ENCODE data around the gene NR1I2.

NR1I2 gene

GRCh38 chr3:119779731-119780383 lies 2.0 kb upstream of the NR1I2 start:
- DNase-seq, result no peak

- DNase-seq, result no peak
Observed at GRCh38 chr3:119782460-119782859, 559 bp downstream of the NR1I2 start.

- no peak for DNase-seq
Observed at GRCh38 chr3:119783255-119783654, 1.4 kb downstream of the NR1I2 start.

DNA sequence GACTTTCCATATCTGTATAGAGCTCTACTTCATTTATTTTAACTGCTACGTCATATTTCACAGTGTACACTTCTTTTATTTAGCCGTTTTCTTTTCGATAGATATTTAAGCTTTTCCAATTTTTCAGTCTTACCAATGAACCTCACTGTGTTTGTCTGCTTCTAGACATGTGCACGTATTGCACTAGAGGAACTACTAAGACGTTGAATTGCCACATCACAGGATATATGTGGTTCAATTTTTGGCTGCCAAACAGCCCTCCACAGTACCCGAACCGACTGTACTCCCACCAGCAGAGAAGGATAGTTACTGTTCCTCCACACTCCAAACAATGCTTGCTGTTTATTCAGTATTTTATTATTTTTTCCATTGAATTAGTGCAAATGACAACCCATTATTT lies 2.0 kb downstream of the NR1I2 start:
- peak in 1 of 2 donors; percentile 17 for DNase-seq

GRCh38 chr3:119786409-119786808 lies 4.5 kb downstream of the NR1I2 start:
- no peak for DNase-seq

DNA sequence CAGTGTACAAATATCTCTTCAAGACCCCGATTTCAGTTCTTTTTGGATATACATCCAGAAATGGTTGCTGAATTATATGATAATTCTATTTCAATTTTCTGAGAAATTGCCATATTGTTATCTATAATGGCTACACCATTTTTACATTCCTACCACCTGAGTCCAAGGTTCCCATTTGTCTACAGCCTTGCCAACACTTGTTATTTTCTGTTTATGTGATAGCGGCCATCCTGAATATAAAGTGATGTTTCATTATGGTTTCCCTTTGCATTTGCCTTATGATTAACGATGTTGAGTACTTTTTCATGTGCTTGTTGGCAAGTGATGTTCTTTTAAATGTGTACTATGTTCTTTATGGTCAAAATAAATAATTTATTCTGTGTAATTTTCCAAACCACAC lies 8.5 kb downstream of the NR1I2 start:
- DNase-seq, result no peak

- DNase-seq, result no peak
Observed at GRCh38 chr3:119792270-119792669, 10.4 kb downstream of the NR1I2 start.

- no peak for DNase-seq
Observed at GRCh38 chr3:119794401-119794800, 12.5 kb downstream of the NR1I2 start.

DNA sequence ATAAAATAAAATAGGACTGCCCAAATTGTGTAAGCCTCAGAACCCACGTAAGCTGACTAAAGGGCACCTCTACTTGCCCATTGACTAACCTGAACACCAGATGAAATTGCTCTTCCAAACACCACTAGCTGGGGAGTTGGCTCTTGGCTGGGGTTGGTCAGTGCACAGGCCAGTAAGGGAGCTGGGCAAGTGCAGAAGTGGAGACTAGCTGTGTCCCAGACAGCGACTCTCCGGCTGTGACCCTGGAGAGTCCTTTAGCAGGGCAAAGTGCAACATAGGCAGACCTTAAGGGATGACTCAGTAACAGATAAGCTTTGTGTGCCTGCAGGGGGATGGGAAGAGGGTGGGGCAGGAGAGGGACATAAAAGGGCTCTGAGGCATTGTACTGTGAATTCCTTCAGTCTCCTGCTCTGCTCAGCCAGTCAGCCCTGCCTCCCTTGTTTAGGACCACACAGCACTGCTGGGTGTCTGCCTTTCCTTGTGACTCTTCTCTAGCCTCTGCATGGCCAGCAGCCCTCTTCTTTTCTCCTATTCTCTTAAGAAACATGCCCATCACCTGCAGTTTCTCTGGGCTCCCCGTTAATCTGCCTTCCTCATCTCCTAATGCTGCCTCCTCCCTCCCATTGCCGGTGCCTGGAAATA lies 13.2 kb downstream of the NR1I2 start:
- DNase-seq, result no peak

GRCh38 chr3:119795849-119796248 lies 13.9 kb downstream of the NR1I2 start:
- no peak for DNase-seq

DNA sequence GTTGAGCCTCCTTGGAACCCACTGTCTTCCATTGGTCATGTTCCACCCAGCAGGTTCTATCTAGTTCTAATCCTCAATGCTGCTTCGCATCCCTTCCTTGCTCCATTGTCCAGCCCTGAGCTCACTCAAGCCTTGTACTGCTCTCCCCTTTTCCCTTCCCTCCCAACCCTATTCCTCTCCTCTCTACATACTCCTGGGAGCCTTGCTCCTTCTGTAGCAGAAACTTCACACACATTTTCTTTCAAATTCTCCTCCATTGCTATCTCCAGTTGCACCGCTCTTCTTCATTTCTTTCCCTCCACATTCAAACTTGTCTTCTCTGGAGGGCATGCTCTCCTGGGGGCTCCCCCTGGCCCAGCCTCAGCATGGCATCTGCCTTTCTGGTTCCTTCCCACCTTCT lies 14.5 kb downstream of the NR1I2 start:
- no peak for DNase-seq

- no peak for DNase-seq
Observed at GRCh38 chr3:119796785-119797184, 14.9 kb downstream of the NR1I2 start.

DNA sequence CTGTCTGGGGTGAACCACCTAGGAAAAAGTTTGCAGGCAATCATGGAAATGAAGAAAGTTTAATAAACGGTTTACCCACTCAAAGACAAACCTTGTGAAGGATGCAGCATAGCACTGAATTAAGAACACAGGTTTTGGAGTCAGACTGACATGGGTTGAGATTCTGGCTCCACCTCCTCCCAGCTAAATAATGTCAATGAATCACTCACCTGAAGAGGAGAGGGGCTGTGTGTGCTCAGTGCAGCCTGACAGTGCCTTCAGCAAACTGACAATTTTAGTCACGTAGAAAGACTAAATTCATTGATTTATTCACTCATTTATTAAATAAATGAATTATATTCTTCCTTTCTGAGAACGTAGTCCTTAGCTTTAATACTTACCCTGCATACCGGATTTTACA lies 18.9 kb downstream of the NR1I2 start:
- DNase-seq, result no peak

GRCh38 chr3:119808244-119808643 lies 26.3 kb downstream of the NR1I2 start:
- DNase-seq, result no peak

DNA sequence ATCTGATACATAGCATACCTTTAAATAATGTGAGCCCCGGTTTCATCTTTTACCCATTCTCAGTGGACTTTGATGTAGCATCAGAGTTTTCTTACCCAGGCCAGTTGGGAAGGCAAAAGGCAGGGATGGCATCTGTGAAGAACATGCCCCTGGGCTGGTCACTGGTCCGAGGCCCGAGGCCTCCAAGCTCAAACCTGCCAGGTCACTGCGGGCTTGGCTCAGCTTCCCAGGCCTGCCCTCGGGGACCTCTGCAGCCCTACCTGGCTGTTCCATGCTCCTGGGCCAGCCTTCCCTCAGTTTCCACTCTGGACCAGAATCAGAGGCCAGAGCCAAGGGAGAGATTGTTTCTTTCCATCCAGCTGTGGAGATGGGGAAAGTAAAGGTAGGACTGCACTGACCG lies 26.9 kb downstream of the NR1I2 start:
- DNase-seq, result no peak

DNA sequence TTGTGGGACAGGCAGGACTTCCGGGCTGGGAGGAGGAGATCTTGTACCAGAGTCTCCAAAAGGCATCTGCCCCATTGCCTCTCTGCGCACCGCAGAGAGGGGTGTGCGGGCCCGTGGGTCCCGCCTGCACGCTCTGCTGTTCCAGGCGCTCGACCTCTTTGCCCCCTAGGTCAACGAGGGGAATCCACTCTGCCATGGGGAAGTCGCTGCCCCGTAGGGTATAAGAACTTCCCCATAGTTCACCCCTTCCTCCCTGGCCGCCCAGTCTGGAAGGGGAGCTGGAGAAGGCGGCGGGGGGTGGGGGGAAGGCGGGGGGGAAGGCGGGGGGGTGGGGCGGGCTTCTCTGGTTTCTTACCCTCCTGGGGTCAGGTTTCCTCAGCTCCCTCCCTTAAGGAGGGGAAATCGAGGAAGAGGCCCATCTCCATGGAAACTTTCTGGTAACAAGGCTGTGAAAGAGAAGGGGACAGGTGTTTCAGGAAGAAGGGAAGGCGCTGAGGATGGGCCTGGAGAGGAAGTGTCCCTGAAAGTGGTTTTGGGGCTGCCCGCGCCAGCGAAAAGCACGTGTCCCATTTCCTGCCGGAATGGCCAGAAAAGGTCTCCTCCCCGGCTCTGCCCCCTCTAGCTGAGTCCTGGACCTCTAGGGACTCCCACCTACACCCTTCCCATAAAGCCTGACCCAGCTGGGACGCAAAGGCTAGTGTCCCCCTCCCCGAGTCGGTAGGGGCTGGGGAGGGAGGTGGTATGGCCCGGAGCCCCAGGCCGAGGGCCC lies 27.5 kb downstream of the NR1I2 start:
- DNase-seq, result no peak

- peak; percentile 16 to 37 for DNase-seq
Observed at GRCh38 chr3:119810018-119810435, 28.1 kb downstream of the NR1I2 start.

- no peak for DNase-seq
Observed at GRCh38 chr3:119812491-119813058, 30.7 kb downstream of the NR1I2 start.

GRCh38 chr3:119815716-119816115 lies 33.8 kb downstream of the NR1I2 start:
- no peak for DNase-seq

DNA sequence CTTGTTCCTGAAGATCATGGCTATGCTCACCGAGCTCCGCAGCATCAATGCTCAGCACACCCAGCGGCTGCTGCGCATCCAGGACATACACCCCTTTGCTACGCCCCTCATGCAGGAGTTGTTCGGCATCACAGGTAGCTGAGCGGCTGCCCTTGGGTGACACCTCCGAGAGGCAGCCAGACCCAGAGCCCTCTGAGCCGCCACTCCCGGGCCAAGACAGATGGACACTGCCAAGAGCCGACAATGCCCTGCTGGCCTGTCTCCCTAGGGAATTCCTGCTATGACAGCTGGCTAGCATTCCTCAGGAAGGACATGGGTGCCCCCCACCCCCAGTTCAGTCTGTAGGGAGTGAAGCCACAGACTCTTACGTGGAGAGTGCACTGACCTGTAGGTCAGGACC lies 35.2 kb downstream of the NR1I2 start:
- DNase-seq, result no peak

GRCh38 chr3:119817583-119818363 lies 35.9 kb downstream of the NR1I2 start:
- DNase-seq, result no peak

DNA sequence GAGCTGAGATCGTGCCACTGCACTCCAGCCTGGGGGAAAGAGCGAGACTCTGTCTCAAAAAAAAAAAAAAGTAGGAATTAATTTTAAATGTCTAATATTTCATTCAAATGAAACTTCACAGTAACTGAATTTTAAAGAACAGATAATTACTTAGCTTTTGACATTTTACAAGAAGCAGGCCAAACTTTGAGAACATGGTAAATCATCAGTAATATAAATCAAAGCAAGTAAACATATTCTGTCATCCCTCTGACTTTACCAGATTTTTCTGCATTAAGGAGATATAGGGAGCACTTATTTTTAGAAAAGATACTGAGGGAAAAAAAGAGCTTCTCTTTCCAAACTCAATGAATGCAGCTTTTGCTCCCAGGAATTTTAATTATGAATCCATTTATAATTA lies 37.0 kb downstream of the NR1I2 start:
- DNase-seq, result no peak

GRCh38 chr3:119819806-119820205 lies 37.9 kb downstream of the NR1I2 start:
- DNase-seq, result peak; percentile 5 to 24
